ENCODE results near the gene MINK1.
"Not testable (repeated sequence)": the region's sequence is repeated elsewhere in the genome, so short reads cannot be mapped to it uniquely, and the experiment has no call there.

DNA sequence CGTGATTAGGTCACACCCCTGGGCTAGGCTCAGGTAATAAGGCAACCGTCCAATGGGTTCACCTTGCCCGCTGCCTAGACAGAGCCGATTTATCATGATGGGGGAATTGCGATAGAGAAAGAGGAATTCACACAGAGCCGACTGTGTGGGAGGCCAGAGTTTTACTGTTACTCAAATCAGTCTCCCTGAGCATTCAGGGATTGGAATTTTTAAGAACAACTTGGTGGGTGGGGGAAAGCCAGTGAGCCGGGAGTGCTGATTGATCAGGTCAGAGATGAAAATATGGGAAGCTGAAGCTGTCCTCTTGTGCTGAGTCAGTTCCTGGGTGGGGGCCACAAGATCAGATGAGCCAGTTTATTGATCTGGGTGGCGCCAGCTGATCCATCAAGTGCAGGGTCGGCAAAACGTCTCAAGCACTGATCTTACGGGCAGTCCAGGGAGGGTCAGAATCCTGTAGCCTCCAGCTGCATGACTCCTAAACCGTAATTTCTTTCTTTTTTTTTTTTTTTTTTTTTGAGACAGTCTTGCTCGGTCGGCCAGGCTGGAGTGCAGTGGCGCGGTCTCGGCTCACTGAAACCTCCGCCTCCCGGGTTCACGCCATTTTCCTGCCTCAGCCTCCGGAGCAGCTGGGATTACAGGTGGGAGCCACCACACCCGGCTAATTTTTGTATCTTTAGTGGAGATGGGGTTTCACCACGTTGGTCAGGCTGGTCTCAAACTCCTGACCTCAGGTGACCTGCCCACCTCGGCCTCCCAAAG lies 93.6 kb downstream of the MINK1 start:
- TF ChIP-seq FOXM1 (IDR thresholded peaks at IDR 0.05; ENCODE audit: borderline replicate concordance); FOXK2 (IDR thresholded peaks at IDR 0.05); FOXA1 (IDR thresholded peaks at IDR 0.05); HDGF (IDR thresholded peaks at IDR 0.05; ENCODE audit: borderline replicate concordance); ZNF384 (IDR thresholded peaks at IDR 0.05); NFRKB (IDR thresholded peaks at IDR 0.05); BHLHE40 (IDR thresholded peaks at IDR 0.05; ENCODE audit: borderline replicate concordance); ELF4 (IDR thresholded peaks at IDR 0.05): not testable (repeated sequence)
- TF ChIP-seq, protein P1, sequence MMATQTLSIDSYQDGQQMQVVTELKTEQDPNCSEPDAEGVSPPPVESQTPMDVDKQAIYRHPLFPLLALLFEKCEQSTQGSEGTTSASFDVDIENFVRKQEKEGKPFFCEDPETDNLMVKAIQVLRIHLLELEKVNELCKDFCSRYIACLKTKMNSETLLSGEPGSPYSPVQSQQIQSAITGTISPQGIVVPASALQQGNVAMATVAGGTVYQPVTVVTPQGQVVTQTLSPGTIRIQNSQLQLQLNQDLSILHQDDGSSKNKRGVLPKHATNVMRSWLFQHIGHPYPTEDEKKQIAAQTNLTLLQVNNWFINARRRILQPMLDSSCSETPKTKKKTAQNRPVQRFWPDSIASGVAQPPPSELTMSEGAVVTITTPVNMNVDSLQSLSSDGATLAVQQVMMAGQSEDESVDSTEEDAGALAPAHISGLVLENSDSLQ (IDR thresholded peaks at IDR 0.05) = not testable (repeated sequence)
